K562 (cell line): ENCODE measurements around the gene BMPR2. TPM values are rescaled to one million over a fixed set of nuclear protein-coding genes. Genes with fewer than 3 reads are reported as not detected.

Experiments used
- ATAC-seq: fragments of 200-7000 bp; cut with Tn5 transposase; 3 replicates; pipeline ENCODE4 v1.9.1; 2020; ENCODE audit warnings: moderate library complexity
- BruUV-seq: library from RNA; stranded (reverse); fragments of 400-500 nt; replicated peaks from 2 replicates; lab custom pipeline; 2021; lab: Mats Ljungman, UMichigan
- CTCF ChIA-PET: fragments of 300-600 bp; formaldehyde crosslinking; extraction: SDS; loops from one replicate; lab custom pipeline; 2021; ENCODE audit warnings: low intra/inter-chr PET ratio; lab: Yijun Ruan, JAX
- POLR2A ChIA-PET: fragments of 300-600, 350-650 bp; sonication (Branson Sonifier 250); formaldehyde crosslinking; extraction: SDS; loops from one replicate; lab custom pipeline; 2021; ENCODE audit warnings: antibody characterized with exemption, inconsistent platforms; lab: Yijun Ruan, JAX
- DNase-seq, 4 experiments: peaks; one replicate each; pipeline versions ENCODE4 v3.0.0 to v3.0.0-alpha.2; 2011 to 2018; ENCODE audit warnings: low spot score in 3 of 4, mixed read lengths in 3 of 4; ENCODE audit errors: extremely low read depth in 1 of 4
- FAIRE-seq: peaks from 2 replicates; lab custom pipeline; 2011; peaks lifted over from hg19 to GRCh38; lab: Jason Lieb, UNC
- H2AFZ ChIP-seq: 2 replicates; pipeline ENCODE4 v1.6.0; 2011; ENCODE audit warnings: low read depth, low read length, control low read depth, inconsistent platforms
- H3K27ac ChIP-seq: fragments of 200-600 bp; 3 replicates; pipeline ENCODE4 v1.8.0; 2011; ENCODE audit warnings: low read depth, mild to moderate bottlenecking, control low read depth, inconsistent platforms, low read length, moderate library complexity, mixed read lengths; ENCODE audit errors: extremely low read depth
- H3K27me3 ChIP-seq, 2 experiments: fragments of 300-600 bp in 1 of 2; 2 replicates in 1 of 2; 3 replicates in 1 of 2; pipeline versions ENCODE4 v1.6.0 to v1.8.0; 2011; ENCODE audit warnings: inconsistent platforms in 2 of 2, low read length in 2 of 2, mild to moderate bottlenecking in 1 of 2, mixed read lengths in 1 of 2, moderate library complexity in 1 of 2; ENCODE audit not compliant: control insufficient read depth in 2 of 2, insufficient read depth in 2 of 2
- H3K36me3 ChIP-seq: fragments of 300-600 bp; 3 replicates; pipeline ENCODE4 v1.8.0; 2011; ENCODE audit warnings: mild to moderate bottlenecking, low read length, inconsistent platforms; ENCODE audit not compliant: control insufficient read depth, insufficient read depth
- H3K4me1 ChIP-seq, 2 experiments: fragments of 200-600 bp in 1 of 2; replicated peaks in 1 of 2; 2 replicates in 1 of 2; 3 replicates in 1 of 2; pipeline versions ENCODE4 v1.5.1 to v1.8.0; 2011; ENCODE audit warnings: inconsistent platforms in 2 of 2, low read length in 2 of 2, mild to moderate bottlenecking in 1 of 2, mixed read lengths in 1 of 2, moderate library complexity in 1 of 2; ENCODE audit not compliant: control insufficient read depth in 2 of 2, insufficient read depth in 2 of 2
- H3K4me2 ChIP-seq: 2 replicates; pipeline ENCODE4 v1.6.1; 2011; ENCODE audit warnings: low read length, control low read depth, inconsistent platforms, mixed read lengths; ENCODE audit not compliant: insufficient read depth
- H3K4me3 ChIP-seq: fragments of 200-600 bp; sonication (generic), shearing (Covaris generic); 2 replicates; pipeline ENCODE4 v1.5.1; 2016; ENCODE audit warnings: control low read depth, inconsistent platforms
- H3K79me2 ChIP-seq: fragments of 200-600 bp; 3 replicates; pipeline ENCODE4 v1.8.0; 2011; ENCODE audit warnings: low read length, inconsistent platforms; ENCODE audit not compliant: control insufficient read depth, insufficient read depth
- H3K9ac ChIP-seq, 2 experiments: 2 replicates each; pipeline versions ENCODE4 v1.6.0 to v1.6.1; 2011; ENCODE audit warnings: low read depth in 2 of 2, low read length in 2 of 2, control low read depth in 1 of 2, inconsistent platforms in 1 of 2, mild to moderate bottlenecking in 1 of 2, mixed read lengths in 1 of 2; ENCODE audit not compliant: insufficient read depth in 1 of 2
- H3K9me1 ChIP-seq: one replicate; pipeline ENCODE4 v1.6.0; 2011; ENCODE audit warnings: inconsistent platforms, mild to moderate bottlenecking, low read length, moderate library complexity; ENCODE audit not compliant: control insufficient read depth, insufficient read depth
- H3K9me3 ChIP-seq: replicated peaks from 2 replicates; pipeline ENCODE4 v1.5.1; 2011; ENCODE audit warnings: low read depth, low read length, inconsistent platforms; ENCODE audit not compliant: control insufficient read depth, insufficient read depth
- H4K20me1 ChIP-seq: replicated peaks from 2 replicates; pipeline ENCODE4 v1.6.1; 2011; ENCODE audit warnings: low read length, inconsistent platforms, mixed read lengths; ENCODE audit not compliant: control insufficient read depth, insufficient read depth
- E2F5 ChIP-seq: sonication (generic); formaldehyde crosslinking; IDR thresholded peaks from 2 replicates; pipeline ENCODE4 v1.8.0; 2022; ENCODE audit warnings: mild to moderate bottlenecking, missing genetic modification reagents
- ESRRB ChIP-seq: fragments of 250-450 bp; sonication (Bioruptor Pico); IDR thresholded peaks from 2 replicates; pipeline ENCODE4 v1.5.0; 2020; ENCODE audit warnings: mild to moderate bottlenecking, moderate library complexity, borderline replicate concordance
- ETS1 ChIP-seq: conservative IDR thresholded peaks from 2 replicates; pipeline ENCODE4 v1.6.1; 2011; ENCODE audit warnings: low read depth, mild to moderate bottlenecking, low read length; ENCODE audit not compliant: control insufficient read depth
- KDM1A ChIP-seq, 2 experiments: fragments of 450-650 bp; IDR thresholded peaks; 2 replicates each; pipeline ENCODE4 v1.6.1; 2016; ENCODE audit warnings: mild to moderate bottlenecking in 2 of 2
- MAFF ChIP-seq: IDR thresholded peaks from 2 replicates; pipeline ENCODE4 v1.6.1; 2012; ENCODE audit warnings: low read length, improper control_type of control experiment
- MTF1 ChIP-seq: fragments of 250-450 bp; sonication (Bioruptor Pico); IDR thresholded peaks from 2 replicates; pipeline ENCODE4 v1.9.0; 2021; ENCODE audit warnings: moderate library complexity, mild to moderate bottlenecking, inconsistent platforms, borderline replicate concordance
- MYC ChIP-seq, 2 experiments: fragments of 250-450 bp in 1 of 2; sonication (Bioruptor Pico) in 1 of 2; IDR thresholded peaks; 2 replicates each; pipeline versions ENCODE4 v1.5.1 to v1.6.1; 2012 to 2021; ENCODE audit warnings: low read depth in 2 of 2, borderline replicate concordance in 1 of 2, improper control_type of control experiment in 1 of 2, low read length in 1 of 2, mild to moderate bottlenecking in 1 of 2, moderate library complexity in 1 of 2
- MYNN ChIP-seq, 2 experiments: sonication (generic); formaldehyde crosslinking in 1 of 2; IDR thresholded peaks; 2 replicates each; pipeline versions ENCODE4 v1.5.0 to v1.6.1; 2016 to 2020; ENCODE audit warnings: antibody characterized with exemption in 1 of 2, missing genetic modification reagents in 1 of 2
- NFATC3 ChIP-seq: fragments of 450-650 bp; IDR thresholded peaks from 2 replicates; pipeline ENCODE4 v1.6.1; 2017; ENCODE audit warnings: mild to moderate bottlenecking
- PATZ1 ChIP-seq: fragments of 250-450 bp; sonication (Bioruptor Pico); IDR thresholded peaks from 2 replicates; pipeline ENCODE4 v1.5.0; 2020; ENCODE audit warnings: mild to moderate bottlenecking, borderline replicate concordance
- PKNOX1 ChIP-seq: fragments of 450-650 bp; IDR thresholded peaks from 2 replicates; pipeline ENCODE4 v1.6.1; 2016
- POLR2B ChIP-seq: fragments of 450-650 bp; IDR thresholded peaks from 2 replicates; pipeline ENCODE4 v1.6.1; 2018; ENCODE audit warnings: low read depth; ENCODE audit not compliant: partially characterized antibody
- RAD51 ChIP-seq: fragments of 450-650 bp; IDR thresholded peaks from 2 replicates; pipeline ENCODE4 v1.7.1; 2016; ENCODE audit warnings: low read depth, mild to moderate bottlenecking, borderline replicate concordance
- TCF15 ChIP-seq: fragments of 250-450 bp; sonication (Bioruptor Pico); IDR thresholded peaks from 2 replicates; pipeline ENCODE4 v1.8.0; 2022; ENCODE audit warnings: moderate library complexity, mild to moderate bottlenecking, inconsistent platforms
- WGBS: fragments of 100-300 bp; shearing (Covaris generic); methylation state at CpG from one replicate; pipeline ENCODE4 v1.1.6; 2016; ENCODE audit warnings: low coverage, mixed read lengths; ENCODE audit not compliant: insufficient coverage; ENCODE audit errors: missing lambda C conversion rate; 5-methylcytosine and 5-hydroxymethylcytosine counted together
- in situ Hi-C: fragments of 300-500 bp; cut with MboI; formaldehyde crosslinking; loops from 4 replicates; pipeline ENCODE4 v1.15.0; 2018; ENCODE audit warnings: inconsistent platforms, mixed read lengths
- intact Hi-C: fragments of 100-400 bp; cut with micrococcal nuclease; formaldehyde crosslinking; loops from 2 replicates; pipeline ENCODE4 v1.14.2; 2022
- polyA plus RNA-seq, 8 experiments: library from polyadenylated mRNA; depleted of rRNA in 4 of 8; stranded (reverse) in 5 of 8; unstranded in 3 of 8; fragments of >200 nt; fragmentation: Nextera tagmentation in 2 of 8; fragmentation: Illumina TruSeq in 1 of 8; extraction: Ambion mirVana in 2 of 8; extraction: Trizol in 1 of 8; gene quantifications; 2 replicates each; pipeline versions ENCODE4 v1.2.1 to v1.2.3, GENCODE V29; 2011 to 2014; ENCODE audit warnings: inconsistent platforms in 1 of 8, missing spikeins in 1 of 8
- total RNA-seq, 7 experiments: library from RNA; depleted of rRNA in 6 of 7; stranded (reverse); fragments of >200 nt in 6 of 7; fragmentation: Illumina TruSeq in 2 of 7; extraction: Trizol in 2 of 7; gene quantifications; 2 replicates each; pipeline versions ENCODE4 v1.2.1 to v1.2.3, GENCODE V29; 2011 to 2021; ENCODE audit warnings: low replicate concordance in 1 of 7

BMPR2 gene
- total and polyA plus RNA-seq, 9 of the 15 experiments (the other 6 are each of a cell fraction or from before 2014, with no cell fraction given), result 0.73 to 5.0 (median 3.3) TPM

GRCh38 chr2:202377207-202377761 is 1.2 kb downstream of the BMPR2 start (continued):
- no peak for TF ChIP-seq PATZ1

GRCh38 chr2:202378001-202378400 is 1.9 kb downstream of the BMPR2 start:
- no peak for DNase-seq
- Histone ChIP-seq H2AFZ (no peak overlapping the region), H3K27ac (peak overlapping the region; percentile 85; the same call in 2 of the 3 replicates), H3K79me2 (peaks cover 53% of the 10 kb centered on the region), H3K9me1 (no peaks in the 10 kb centered on the region), H3K9me3 (no peaks in the 10 kb centered on the region), H4K20me1 (no peaks in the 10 kb centered on the region), H3K4me3 (peak overlapping the region; percentile 80), H3K27me3 (no peaks in the 10 kb centered on the region), H3K9ac (peak overlapping the region in 1 of 2 experiments; percentile 80; a peak in 2 of 4 replicates), H3K4me2 (peak overlapping the region; percentile 87), H3K36me3 (no peaks in the 10 kb centered on the region), H3K4me1 (peaks cover 2 to 23% of the 10 kb centered on the region in 2 experiments; a peak in 3 of 5 replicates)
- ATAC-seq, result no peak
- ChIA-PET POLR2A (interaction anchor here (1.5 kb wide), 1 partner anchor 11 kb away, joined by 5 read pairs; no protein-coding TSS in a partner anchor), CTCF (no interaction called here)
- intact Hi-C loops (no loop called here), in situ Hi-C loops (no loop called here)
- BruUV-seq, result no TSS peak
- 0% methylated on average over 4 of the region's 4 CpGs for WGBS
- FAIRE-seq, result no peak
- TF ChIP-seq E2F5 (CRISPR knock-in tag) (no peak), PKNOX1 (no peak), TCF15 (CRISPR knock-in tag) (no peak), ESRRB (no peak), KDM1A (IDR thresholded peaks at IDR 0.05) (no peak), ETS1 (no peak), NFATC3 (no peak), POLR2B (no peak), MYNN (IDR thresholded peaks at IDR 0.05) (no peak), MYNN (CRISPR knock-in tag; IDR thresholded peaks at IDR 0.05) (no peak), MTF1 (CRISPR knock-in tag) (no peak), RAD51 (no peak), MAFF (no peak), MYC (IDR thresholded peaks at IDR 0.05; ENCODE audit: low read depth, low read length) (no peak), MYC (CRISPR knock-in tag; IDR thresholded peaks at IDR 0.05; ENCODE audit: borderline replicate concordance, low read depth) (no peak)
